Hepatocyte (in vitro differentiated cells): Measurements from ENCODE around the gene GMIP.

Experiments
- EZH2 ChIP-seq: fragments of 200-600 bp; sonication (generic); IDR thresholded peaks from 2 replicates; pipeline ENCODE4 v1.6.1; 2016; ENCODE audit warnings: antibody characterized with exemption, mild to moderate bottlenecking, borderline replicate concordance
- TF ChIP-seq, protein P1 (sequence below): fragments of 200-600 bp; sonication (generic); IDR thresholded peaks from 2 replicates; pipeline ENCODE4 v1.5.1; 2016; ENCODE audit warnings: antibody characterized with exemption, mild to moderate bottlenecking; ENCODE audit not compliant: poor library complexity

DNA sequence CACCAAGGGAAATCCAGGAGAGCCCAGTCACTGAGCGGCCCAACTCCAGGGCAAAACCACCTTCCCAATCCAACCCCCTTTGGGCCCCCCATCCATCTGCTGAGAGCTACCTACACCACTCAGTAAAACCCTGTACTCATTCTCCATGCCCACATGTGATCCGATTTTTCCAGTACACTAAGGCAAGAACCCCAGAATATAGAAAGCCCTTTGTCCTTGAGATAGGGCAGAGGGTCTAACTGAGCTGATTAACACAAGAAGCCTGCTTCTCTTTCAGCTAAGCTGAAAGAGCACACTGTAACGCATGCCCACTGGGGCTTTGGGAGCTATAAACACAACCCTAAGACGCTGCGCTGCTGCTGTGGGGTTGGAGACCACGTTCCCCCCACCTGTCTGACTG, 61.0 kb downstream of the GMIP start:
- TF ChIP-seq, protein P1, sequence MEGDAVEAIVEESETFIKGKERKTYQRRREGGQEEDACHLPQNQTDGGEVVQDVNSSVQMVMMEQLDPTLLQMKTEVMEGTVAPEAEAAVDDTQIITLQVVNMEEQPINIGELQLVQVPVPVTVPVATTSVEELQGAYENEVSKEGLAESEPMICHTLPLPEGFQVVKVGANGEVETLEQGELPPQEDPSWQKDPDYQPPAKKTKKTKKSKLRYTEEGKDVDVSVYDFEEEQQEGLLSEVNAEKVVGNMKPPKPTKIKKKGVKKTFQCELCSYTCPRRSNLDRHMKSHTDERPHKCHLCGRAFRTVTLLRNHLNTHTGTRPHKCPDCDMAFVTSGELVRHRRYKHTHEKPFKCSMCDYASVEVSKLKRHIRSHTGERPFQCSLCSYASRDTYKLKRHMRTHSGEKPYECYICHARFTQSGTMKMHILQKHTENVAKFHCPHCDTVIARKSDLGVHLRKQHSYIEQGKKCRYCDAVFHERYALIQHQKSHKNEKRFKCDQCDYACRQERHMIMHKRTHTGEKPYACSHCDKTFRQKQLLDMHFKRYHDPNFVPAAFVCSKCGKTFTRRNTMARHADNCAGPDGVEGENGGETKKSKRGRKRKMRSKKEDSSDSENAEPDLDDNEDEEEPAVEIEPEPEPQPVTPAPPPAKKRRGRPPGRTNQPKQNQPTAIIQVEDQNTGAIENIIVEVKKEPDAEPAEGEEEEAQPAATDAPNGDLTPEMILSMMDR, result no peak
- TF ChIP-seq EZH2, result no peak
